BLaER1 (cell line): ENCODE measurements around the gene NEFH.

Experiments
- H3K27ac ChIP-seq: shearing (Covaris generic); formaldehyde crosslinking; 2 replicates; pipeline ENCODE4 v1.8.1; 2022
- H3K27me3 ChIP-seq: shearing (Covaris generic); formaldehyde crosslinking; 2 replicates; pipeline ENCODE4 v1.8.1; 2022
- H3K36me3 ChIP-seq: shearing (Covaris generic); formaldehyde crosslinking; 2 replicates; pipeline ENCODE4 v1.8.1; 2022
- H3K4me1 ChIP-seq: shearing (Covaris generic); formaldehyde crosslinking; 2 replicates; pipeline ENCODE4 v1.8.1; 2022
- H3K4me2 ChIP-seq: shearing (Covaris generic); formaldehyde crosslinking; 2 replicates; pipeline ENCODE4 v1.8.1; 2022
- H3K4me3 ChIP-seq: shearing (Covaris generic); formaldehyde crosslinking; 2 replicates; pipeline ENCODE4 v1.8.1; 2022
- H3K9ac ChIP-seq: shearing (Covaris generic); formaldehyde crosslinking; 2 replicates; pipeline ENCODE4 v1.8.1; 2022
- H3K9me3 ChIP-seq: shearing (Covaris generic); formaldehyde crosslinking; 2 replicates; pipeline ENCODE4 v1.8.1; 2022
- H4K20me1 ChIP-seq: shearing (Covaris generic); formaldehyde crosslinking; 2 replicates; pipeline ENCODE4 v1.8.1; 2022
- Cebpa-rat ChIP-seq: shearing (Covaris generic); IDR thresholded peaks from 2 replicates; pipeline ENCODE4 v1.8.1; 2022

NEFH gene

GRCh38 chr22:29443861-29444792, 35.9 kb upstream of the NEFH start:
- Histone ChIP-seq H3K4me2 (no peak overlapping the region), H3K4me3 (no peak overlapping the region), H3K9ac (no peak overlapping the region), H3K27me3 (no peaks in the 10 kb centered on the region), H3K9me3 (no peaks in the 10 kb centered on the region), H3K27ac (no peak overlapping the region), H3K36me3 (no peaks in the 10 kb centered on the region), H4K20me1 (no peaks in the 10 kb centered on the region), H3K4me1 (no peaks in the 10 kb centered on the region)
- TF ChIP-seq Cebpa-rat: no peak

GRCh38 chr22:29445508-29445907, 34.5 kb upstream of the NEFH start:
- Histone ChIP-seq H3K4me1 (no peaks in the 10 kb centered on the region), H3K9ac (no peak overlapping the region), H3K27me3 (no peaks in the 10 kb centered on the region), H4K20me1 (no peaks in the 10 kb centered on the region), H3K4me3 (no peak overlapping the region), H3K27ac (no peak overlapping the region), H3K9me3 (no peaks in the 10 kb centered on the region), H3K36me3 (no peaks in the 10 kb centered on the region), H3K4me2 (no peak overlapping the region)
- TF ChIP-seq Cebpa-rat: no peak

GRCh38 chr22:29447906-29448305, 32.1 kb upstream of the NEFH start:
- no peaks in the 10 kb centered on the region for H4K20me1 ChIP-seq
- H3K4me3 ChIP-seq: no peak overlapping the region
- no peaks in the 10 kb centered on the region for H3K36me3 ChIP-seq
- H3K4me1 ChIP-seq: no peaks in the 10 kb centered on the region
- H3K27ac ChIP-seq: no peak overlapping the region
- no peak overlapping the region for H3K9ac ChIP-seq
- no peak for TF ChIP-seq Cebpa-rat
- H3K9me3 ChIP-seq: no peaks in the 10 kb centered on the region
- no peak overlapping the region for H3K4me2 ChIP-seq
- no peaks in the 10 kb centered on the region for H3K27me3 ChIP-seq

GRCh38 chr22:29449296-29449875, 30.6 kb upstream of the NEFH start:
- Histone ChIP-seq H3K9ac (no peak overlapping the region), H3K9me3 (no peaks in the 10 kb centered on the region), H4K20me1 (no peaks in the 10 kb centered on the region), H3K36me3 (no peaks in the 10 kb centered on the region), H3K4me2 (no peak overlapping the region), H3K27me3 (no peaks in the 10 kb centered on the region), H3K4me3 (no peak overlapping the region), H3K4me1 (no peaks in the 10 kb centered on the region), H3K27ac (no peak overlapping the region)
- TF ChIP-seq Cebpa-rat: no peak

- no peak overlapping the region for H3K27ac ChIP-seq
- H3K9ac ChIP-seq: no peak overlapping the region
Observed at GRCh38 chr22:29450222-29450621, 29.8 kb upstream of the NEFH start.

GRCh38 chr22:29451863-29452262, 28.2 kb upstream of the NEFH start:
- no peak for TF ChIP-seq Cebpa-rat
- Histone ChIP-seq H3K9me3 (no peaks in the 10 kb centered on the region), H3K27me3 (no peaks in the 10 kb centered on the region), H3K4me1 (no peaks in the 10 kb centered on the region), H3K36me3 (no peaks in the 10 kb centered on the region), H3K4me3 (no peak overlapping the region), H3K9ac (no peak overlapping the region), H4K20me1 (no peaks in the 10 kb centered on the region), H3K4me2 (no peak overlapping the region), H3K27ac (no peak overlapping the region)

More at GRCh38 chr22:29450222-29450621, 29.8 kb upstream of the NEFH start:
- Histone ChIP-seq H3K4me3 (no peak overlapping the region), H4K20me1 (no peaks in the 10 kb centered on the region), H3K9me3 (no peaks in the 10 kb centered on the region), H3K4me1 (no peaks in the 10 kb centered on the region), H3K27me3 (no peaks in the 10 kb centered on the region), H3K4me2 (no peak overlapping the region), H3K36me3 (no peaks in the 10 kb centered on the region)
- TF ChIP-seq Cebpa-rat: no peak

GRCh38 chr22:29454276-29454675, 25.7 kb upstream of the NEFH start:
- no peak overlapping the region for H3K27ac ChIP-seq
- TF ChIP-seq Cebpa-rat: no peak

GRCh38 chr22:29456211-29456671, 23.8 kb upstream of the NEFH start:
- Histone ChIP-seq H3K27ac (no peak overlapping the region), H3K4me1 (no peaks in the 10 kb centered on the region), H4K20me1 (no peaks in the 10 kb centered on the region), H3K4me3 (no peak overlapping the region), H3K27me3 (no peaks in the 10 kb centered on the region), H3K4me2 (no peak overlapping the region), H3K9ac (no peak overlapping the region), H3K36me3 (no peaks in the 10 kb centered on the region), H3K9me3 (no peaks in the 10 kb centered on the region)
- TF ChIP-seq Cebpa-rat: no peak

More at GRCh38 chr22:29454276-29454675, 25.7 kb upstream of the NEFH start:
- no peaks in the 10 kb centered on the region for H3K9me3 ChIP-seq
- no peaks in the 10 kb centered on the region for H3K27me3 ChIP-seq
- H3K36me3 ChIP-seq: no peaks in the 10 kb centered on the region
- no peak overlapping the region for H3K4me3 ChIP-seq
- no peak overlapping the region for H3K4me2 ChIP-seq
- H3K9ac ChIP-seq: no peak overlapping the region
- no peaks in the 10 kb centered on the region for H3K4me1 ChIP-seq
- no peaks in the 10 kb centered on the region for H4K20me1 ChIP-seq

GRCh38 chr22:29457730-29458129, 22.3 kb upstream of the NEFH start:
- Histone ChIP-seq H3K27ac (no peak overlapping the region), H4K20me1 (no peaks in the 10 kb centered on the region), H3K4me2 (no peak overlapping the region), H3K36me3 (no peaks in the 10 kb centered on the region), H3K27me3 (no peaks in the 10 kb centered on the region), H3K4me1 (no peaks in the 10 kb centered on the region), H3K9ac (no peak overlapping the region), H3K4me3 (no peak overlapping the region), H3K9me3 (no peaks in the 10 kb centered on the region)
- TF ChIP-seq Cebpa-rat: no peak

GRCh38 chr22:29458551-29458950, 21.5 kb upstream of the NEFH start:
- H3K4me3 ChIP-seq: no peak overlapping the region
- no peaks in the 10 kb centered on the region for H3K27me3 ChIP-seq
- peak; percentile 68; the same call in 1 of the 2 replicates for TF ChIP-seq Cebpa-rat
- H3K36me3 ChIP-seq: no peaks in the 10 kb centered on the region
- H3K9ac ChIP-seq: no peak overlapping the region
- H3K27ac ChIP-seq: no peak overlapping the region
- H4K20me1 ChIP-seq: no peaks in the 10 kb centered on the region
- no peak overlapping the region for H3K4me2 ChIP-seq
- H3K9me3 ChIP-seq: no peaks in the 10 kb centered on the region
- no peaks in the 10 kb centered on the region for H3K4me1 ChIP-seq
